Stimulated activated CD4-positive, alpha-beta T cell treated with anti-CD3 and anti-CD28 coated beads, Interleukin-4, amount 100 ng/mL, for 1 hour (primary cell): Measurements from ENCODE around the gene PLA2G4D.

ENCODE experiments used
- DNase-seq: peaks from one replicate; pipeline ENCODE4 v3.0.0-alpha.2; 2020

The PLA2G4D gene, protein sequence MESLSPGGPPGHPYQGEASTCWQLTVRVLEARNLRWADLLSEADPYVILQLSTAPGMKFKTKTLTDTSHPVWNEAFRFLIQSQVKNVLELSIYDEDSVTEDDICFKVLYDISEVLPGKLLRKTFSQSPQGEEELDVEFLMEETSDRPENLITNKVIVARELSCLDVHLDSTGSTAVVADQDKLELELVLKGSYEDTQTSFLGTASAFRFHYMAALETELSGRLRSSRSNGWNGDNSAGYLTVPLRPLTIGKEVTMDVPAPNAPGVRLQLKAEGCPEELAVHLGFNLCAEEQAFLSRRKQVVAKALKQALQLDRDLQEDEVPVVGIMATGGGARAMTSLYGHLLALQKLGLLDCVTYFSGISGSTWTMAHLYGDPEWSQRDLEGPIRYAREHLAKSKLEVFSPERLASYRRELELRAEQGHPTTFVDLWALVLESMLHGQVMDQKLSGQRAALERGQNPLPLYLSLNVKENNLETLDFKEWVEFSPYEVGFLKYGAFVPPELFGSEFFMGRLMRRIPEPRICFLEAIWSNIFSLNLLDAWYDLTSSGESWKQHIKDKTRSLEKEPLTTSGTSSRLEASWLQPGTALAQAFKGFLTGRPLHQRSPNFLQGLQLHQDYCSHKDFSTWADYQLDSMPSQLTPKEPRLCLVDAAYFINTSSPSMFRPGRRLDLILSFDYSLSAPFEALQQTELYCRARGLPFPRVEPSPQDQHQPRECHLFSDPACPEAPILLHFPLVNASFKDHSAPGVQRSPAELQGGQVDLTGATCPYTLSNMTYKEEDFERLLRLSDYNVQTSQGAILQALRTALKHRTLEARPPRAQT

DNA sequence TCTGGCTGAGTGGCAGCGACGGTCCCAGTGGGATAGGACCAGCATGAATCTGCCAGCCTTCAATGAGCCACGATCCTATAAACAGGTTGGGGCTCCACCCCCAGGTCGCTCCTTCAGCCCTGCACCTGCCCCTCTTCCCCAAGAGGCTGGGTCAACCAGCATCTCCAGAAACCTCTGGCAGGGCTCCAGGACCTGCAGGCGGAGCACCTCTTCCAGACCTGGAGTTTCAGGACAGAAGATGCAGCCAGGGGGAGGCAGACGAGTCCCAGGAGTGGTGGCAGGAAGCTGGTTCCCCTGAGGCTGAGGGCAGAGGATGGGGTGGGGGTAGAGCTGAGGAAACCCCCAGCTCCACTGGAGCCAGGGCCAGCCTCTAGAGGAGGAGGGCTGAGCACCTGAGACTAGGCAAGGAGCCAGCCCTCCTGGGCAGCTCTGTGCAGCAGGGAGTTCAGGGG is at the start of gene PLA2G4D:
Gene PLA2G4D, minus strand, starts transcription at position 51 of the 452 bp plus-strand sequence. CDS start 103 bp downstream, outside the sequence.
- DNase-seq, result no peak

DNA sequence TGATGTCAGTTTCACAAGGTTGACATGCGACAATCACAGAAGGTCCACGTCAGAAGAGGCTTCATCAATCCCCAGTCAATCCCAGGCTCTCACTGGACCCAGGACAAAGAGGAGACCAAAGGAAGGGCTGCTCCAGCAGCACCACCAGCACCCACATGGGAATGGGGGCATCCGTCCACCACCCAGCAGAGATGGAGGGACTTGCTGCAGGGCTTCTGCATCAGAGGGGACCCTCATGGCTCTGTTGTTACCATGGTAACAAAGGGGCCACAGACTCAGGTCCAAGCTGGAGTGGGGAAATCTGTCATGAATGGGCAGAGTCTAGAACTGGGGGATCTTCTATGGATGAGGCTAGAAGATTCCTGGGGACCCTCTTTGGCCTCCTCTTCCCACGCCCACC is 49.0 kb upstream of the PLA2G4D start:
- no peak for DNase-seq

DNA sequence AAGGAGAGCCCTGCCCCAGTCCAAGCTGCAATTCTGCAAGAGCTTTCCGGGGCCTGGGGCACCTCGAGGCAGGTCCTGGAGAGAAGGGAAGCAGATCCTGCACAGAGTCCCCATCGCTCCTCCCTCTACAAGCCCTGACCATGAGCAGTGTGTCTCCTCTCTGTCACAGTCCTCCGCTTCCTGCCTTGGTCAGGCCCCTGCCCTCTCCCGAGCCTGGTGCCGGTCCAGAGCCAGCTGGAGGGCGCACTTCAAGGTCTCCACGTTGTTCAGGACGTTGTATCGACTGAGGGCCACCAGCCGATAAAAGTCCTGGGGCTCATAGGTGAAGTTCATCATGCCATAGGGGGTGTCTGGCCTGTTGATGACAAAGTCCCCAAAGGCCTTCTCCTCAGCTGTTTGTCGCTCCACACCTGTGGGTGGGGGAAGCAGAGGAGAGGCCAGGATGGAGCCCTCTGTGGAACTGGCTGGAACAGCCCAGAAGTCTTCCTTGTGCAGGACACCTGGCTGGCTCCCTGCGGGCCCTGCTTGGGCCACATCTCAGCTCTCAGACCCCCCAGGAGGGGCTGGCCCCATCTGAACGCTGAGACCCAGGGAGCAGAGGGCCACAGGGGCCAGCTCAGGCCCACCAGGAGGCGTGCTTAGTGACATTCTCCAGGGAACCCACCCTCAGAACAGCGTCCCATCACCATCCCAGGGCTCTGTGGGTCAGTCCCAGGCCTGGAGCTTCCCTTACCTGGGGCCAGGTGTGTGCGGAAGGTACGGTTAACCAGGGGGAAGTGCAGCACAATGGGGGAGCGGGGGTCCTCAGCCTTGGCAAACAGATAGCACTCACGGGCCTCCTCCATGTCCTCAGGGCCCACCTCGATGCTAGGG is 47.7 kb upstream of the PLA2G4D start:
- DNase-seq, result no peak

DNA sequence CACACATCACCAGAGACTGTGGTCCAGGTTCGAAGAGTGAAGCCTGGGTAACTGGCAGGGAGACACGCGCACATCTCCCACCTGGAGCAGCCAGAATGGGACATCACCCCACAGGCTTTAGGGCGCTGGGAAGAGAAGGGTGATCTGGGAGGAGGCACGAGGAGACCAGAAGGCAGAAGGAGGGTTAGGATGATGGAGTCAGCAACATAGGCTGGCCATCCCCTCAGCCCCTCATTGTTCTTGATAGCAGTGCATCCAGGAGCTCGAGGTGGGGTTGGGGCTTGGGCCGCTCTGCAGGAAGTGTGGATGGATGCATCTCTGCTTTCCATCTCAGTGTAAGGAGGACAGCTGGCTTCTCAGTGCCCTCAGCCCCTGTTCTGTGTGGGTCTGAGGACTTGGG is 46.9 kb upstream of the PLA2G4D start:
- no peak for DNase-seq

DNA sequence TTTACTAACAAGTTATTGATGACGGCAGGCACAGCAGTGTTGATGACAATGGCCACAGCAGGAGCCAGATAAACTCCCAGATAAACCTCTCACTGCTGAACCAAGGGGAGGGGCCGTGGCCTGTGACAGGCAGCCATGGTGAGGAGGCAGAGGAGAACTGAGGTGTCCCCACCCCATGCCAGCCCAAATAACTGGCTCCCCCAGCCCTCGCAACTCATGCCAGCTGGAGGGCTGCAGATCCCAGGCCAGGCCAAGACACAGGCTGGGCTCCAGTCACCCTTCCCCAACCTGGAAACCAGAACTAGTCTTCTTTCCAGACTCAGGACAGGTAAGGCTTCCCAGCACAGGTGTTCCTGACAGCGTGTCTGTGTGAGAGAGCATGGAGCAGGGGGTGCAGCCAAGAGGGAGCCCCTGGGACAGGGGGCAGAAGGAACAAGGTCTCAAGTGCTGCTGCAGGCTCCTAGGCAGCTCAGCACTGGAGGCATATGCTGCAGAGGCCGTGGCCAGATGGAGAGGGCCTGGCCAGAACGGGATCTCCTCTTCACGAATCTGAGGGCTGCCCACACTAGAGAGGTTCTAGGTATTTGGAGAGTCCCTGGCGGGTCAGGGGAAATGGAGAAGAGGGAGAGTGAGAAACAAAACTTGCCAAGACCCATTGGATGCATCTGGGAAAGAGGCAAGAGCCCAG is 46.2 kb upstream of the PLA2G4D start:
- DNase-seq, result no peak

DNA sequence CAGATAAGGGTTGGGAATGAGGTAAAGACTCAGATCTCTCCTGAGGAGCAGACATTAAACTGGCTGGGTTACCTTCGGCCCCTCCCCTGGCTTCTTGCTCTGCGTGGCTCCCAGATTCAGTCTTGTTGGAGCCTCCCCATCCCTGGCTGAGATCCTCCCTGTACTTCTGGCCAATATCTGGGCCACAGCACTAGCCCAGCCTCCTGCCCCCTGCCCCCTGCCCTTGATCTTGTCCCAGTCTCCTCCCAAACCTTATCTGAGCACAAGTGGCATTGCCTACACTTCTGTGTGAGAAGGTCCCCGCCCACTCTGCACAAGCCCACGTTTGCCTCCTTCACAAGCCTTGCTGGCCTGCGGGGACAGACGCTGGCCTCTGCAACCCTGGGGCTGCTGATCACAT is 45.2 kb upstream of the PLA2G4D start:
- DNase-seq, result no peak

DNA sequence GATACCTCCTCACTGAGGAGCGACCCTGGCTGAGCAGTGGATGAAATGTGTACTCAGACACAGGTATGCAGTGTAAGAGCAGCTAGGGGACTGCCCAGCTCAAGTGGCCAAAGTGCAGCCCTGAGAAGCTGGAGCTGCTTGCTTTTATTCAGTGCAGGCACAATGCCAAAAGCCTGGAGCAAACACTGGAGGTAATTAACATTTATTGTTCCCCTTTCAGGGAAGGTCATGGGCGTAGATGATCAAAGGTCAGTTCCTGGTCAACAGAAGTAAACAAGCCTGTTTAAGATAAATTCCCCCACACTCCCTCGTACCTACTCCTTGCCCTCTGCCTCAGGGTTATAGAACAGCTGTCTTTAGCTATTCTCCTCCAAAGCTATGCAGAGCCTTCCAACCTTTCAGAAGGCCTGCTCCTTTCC is 44.6 kb upstream of the PLA2G4D start:
- no peak for DNase-seq

DNA sequence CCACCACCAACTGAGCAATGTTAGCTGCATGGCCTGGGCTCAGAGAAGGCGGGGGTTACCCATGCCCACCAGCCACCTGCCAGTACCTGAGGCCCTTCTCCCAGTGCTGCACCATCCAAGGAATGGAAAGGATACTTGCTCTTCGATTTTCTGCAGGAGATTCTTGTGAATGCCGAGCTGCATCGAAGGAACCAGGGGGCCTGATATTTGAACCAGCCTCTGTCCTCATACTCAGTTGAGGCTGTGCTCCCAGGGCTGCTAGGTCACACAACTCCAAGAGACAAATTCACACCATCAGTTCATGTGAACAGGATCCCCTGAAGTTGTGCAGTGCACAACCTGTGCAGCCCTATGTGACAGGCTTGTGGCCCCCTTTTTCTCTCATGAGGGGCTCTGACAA is 44.0 kb upstream of the PLA2G4D start:
- no peak for DNase-seq

DNA sequence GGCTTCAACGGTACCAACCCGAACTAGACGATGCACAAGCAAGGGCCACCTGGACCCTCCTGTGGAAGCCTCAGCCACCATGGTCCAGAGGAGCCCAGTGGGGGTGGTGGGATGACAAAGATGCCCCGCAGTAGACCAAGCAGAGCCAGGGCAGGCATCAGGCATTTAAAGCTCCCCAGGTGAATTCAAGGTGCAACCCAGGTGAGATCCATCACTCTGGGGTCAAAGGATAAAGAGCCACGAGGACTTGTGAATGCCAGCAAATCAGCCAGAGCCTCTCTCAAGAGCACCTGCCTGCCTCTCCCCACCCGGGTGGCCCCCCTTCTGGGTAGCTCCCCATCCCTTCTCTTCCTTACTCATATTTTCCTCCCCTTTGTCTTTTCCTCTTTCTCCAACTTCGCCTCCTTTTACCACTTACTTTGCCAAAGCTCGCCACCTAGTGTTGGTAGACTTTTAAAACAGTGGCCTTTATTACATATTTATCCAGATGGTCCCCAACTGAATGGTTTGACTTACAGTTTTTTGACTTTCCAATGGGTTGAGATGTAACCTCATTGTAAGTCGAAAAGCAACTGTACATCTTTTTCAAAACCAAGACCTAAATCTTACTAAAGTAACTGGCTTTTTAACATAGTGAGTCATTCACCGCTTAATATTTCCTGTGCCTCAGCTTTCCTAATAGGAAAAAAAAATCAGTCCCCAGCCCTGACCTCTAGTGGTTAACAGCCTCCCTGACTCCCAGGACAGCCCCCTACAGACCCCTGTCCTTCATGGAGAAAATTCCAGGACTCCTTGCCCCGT is 43.3 kb upstream of the PLA2G4D start:
- DNase-seq, result no peak

DNA sequence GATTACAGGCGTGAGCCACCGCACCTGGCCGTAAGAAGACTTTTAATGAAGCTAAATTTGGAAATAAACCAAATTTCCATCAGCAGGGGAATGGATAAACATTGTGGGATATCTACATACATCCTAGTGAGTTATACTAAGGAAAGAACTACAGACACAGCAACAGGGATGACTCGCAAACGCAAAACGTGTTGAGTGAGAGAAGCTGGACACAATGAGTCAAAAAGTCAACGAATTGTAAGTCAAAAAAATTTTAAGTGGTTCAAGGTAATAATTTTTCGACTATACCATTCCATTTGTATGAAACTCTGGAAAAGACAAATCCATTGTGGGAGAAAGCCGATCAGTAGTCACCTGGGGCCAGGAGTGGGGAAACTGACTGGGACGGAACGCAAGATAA is 42.2 kb upstream of the PLA2G4D start:
- no peak for DNase-seq

DNA sequence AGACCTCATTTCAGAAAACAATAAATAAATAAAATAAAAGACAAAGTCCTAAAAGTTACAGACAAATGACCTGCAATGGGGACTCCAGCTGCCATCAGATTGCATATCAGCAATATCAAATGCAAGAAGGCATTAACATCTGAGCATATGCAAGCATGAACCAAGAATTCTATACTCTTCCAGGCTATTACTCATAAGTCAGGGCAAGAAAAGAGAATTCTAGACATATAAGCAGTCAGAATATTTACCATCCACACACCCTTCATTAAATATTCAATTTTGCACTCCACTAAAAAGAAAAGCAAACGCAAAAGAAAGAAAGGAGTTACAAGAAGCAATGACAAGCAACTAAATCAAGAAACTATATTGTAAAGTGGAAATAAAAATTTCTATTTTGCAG is 41.0 kb upstream of the PLA2G4D start:
- no peak for DNase-seq

DNA sequence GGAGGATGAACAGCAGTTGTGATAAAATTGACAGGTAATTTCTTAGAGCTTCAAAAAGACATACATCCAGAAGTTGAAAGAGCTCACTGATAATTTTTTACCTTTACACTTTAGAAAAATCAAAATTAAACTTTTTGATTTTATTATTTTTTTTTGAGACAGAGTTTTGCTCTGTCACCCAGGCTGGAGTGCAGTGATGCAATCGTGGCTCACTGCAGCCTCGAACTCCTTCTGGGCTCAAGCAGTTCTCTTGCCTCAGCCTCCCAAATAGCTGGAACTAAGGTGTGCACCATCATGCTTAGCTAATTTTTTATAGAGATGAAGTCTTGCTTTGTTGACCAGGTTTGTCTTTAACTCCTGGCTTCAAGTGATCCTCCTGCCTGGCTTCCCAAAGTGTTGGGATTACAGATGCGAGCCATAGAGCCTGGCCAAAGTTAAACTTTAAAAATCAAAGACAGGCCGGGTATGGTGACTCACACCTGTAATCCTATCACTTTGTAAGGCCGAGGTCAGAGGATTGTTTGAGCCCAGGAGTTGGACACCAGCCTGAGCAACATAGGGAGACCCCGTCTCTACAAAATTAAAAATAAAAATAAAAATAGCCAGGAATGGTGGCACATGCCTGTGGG is 40.4 kb upstream of the PLA2G4D start:
- no peak for DNase-seq

DNA sequence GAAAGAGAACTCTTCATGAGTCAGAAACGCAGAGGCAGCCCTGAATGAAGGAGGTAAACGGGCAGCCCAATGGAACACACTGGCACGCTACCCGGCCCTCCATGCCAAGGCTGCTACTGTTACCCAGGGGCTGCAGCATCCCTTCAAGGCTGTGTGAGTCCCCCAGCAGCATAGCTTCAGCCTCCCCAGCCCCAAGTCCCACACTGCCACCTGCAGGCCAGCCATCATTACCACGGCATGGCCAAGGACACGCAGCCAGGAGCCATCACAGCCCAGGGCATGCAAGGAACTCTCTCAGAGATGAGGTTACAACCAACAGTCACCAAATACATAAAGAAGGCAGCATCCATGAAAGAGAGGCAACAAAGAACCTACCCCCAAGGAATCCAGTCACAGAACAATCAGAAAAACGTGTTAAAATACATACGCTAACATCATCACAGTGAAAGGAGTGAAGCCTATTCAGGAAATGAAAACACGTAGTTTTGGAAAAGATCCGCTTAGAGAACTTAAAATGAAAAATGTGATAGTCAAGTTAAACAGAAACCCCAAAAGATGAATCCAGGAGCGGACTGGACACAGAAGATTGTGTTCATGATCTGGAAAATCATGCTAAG is 39.6 kb upstream of the PLA2G4D start:
- DNase-seq, result peak; percentile 58

DNA sequence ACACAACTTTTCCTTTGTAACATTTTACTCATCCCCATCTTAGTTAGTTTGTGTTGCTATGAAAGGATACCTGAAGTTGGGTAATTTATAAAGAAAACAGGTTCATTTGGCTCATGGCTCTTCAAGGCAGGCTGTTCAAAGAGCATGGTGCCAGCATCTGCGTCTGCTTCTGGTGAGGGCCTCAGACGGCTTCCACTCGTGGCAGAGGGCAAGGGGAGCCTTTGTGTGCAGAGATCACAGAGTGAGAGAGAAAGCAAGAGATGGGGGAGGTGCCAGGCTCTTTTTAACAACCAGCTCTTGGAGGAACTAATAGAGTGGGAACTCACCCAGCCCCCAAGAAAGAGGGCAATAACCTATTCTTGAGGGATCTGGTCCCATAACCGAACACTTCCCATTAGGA is 39.0 kb upstream of the PLA2G4D start:
- DNase-seq, result no peak

DNA sequence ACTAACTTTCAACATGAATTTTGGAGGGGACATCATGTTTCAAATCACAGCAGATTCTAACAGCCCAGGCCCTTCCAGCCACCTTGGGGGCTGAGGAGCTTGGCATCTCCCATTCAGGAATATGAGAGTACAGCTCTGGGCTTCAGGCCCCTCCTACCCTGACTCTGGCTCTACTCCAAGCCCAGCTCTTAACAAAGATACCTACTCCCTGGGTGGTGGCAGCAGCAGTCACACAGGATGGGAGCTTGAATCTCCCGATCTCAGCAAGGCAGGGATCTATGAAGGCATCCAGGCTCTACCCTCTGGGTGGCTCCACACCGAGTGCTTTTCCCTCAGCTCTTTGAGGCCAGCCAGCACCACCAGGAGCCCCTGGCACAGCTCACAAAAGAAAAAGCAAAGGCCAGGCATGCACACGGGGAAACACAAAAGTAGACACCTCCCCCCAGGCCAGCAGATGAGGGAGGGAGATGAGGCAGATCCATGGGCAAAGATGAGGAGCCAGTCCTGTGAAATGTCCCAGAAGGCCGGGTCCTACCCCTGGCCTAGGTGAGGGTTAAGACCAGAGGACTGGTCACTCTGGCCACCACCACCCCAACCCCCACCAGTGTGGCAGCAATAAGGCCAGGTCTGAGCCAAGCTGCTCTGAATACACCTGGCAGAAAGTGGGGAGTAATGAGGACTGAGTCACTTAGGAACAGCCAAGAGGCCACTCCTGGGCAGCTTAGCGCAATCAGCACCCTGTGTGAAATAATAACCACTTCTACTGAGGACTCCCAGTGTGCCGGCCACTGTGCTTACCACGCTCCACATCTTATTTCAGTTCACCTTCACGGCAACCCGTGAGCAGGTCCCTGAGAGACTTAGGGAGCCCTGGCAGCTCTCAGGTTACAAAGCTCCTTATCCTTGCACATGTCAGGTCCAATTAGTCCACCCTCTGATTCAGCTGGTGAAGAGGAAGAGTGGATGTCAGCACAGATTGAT is 37.8 kb upstream of the PLA2G4D start:
- no peak for DNase-seq

DNA sequence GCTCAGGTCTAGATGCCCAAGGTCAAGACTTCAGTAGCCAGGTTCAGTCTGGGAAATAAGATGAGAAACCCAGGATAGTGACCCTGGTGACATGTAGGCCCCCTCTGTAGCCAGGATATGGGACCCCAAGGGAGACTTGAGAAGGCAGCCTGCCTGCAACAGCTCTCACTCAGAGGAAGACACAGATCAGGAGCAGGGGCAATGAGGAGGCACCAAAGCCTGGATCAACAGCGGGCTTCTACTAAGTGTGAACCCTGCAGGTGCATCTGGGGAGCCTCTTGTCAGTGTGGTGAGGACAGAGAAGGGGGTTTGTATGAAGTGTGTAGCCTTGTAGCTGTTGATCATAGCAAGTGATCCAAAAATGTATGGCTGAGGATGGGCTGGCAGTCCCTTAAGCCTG is 36.6 kb upstream of the PLA2G4D start:
- DNase-seq, result no peak

DNA sequence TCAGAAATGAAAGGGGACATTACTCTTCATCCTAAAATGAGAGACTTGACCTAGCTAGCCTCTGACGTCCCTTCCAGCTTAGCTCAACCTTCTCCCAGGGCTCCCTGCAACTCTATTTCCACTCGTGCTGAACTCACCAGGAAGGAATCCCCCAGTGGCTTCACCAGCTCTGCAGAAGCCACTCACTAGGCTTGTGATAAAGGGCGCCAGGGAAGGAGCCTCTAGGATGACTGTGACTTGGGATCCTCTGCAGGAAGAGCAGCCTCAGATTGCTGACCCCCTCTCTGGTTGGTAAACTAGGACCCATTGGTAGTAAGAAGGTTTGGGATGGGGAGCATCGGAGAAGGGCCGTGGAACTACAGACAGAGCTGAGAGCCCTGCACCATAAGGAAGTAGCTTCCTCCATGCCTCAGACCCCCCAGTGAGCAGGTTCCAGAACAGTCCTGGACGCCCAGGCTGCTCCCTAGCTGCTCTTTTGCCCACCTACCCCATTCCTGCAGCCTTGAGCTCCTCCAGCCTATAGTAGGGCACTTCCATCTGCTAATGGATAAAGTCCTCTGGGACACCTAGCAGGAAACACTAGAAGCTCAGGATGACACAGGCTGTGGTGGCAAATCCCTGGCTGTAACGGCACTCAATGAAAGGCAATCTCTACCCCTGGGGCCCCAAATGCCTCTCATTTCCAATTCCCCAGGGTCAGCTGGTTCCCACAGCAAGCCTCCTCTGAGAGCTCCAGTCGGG is 36.1 kb upstream of the PLA2G4D start:
- no peak for DNase-seq

DNA sequence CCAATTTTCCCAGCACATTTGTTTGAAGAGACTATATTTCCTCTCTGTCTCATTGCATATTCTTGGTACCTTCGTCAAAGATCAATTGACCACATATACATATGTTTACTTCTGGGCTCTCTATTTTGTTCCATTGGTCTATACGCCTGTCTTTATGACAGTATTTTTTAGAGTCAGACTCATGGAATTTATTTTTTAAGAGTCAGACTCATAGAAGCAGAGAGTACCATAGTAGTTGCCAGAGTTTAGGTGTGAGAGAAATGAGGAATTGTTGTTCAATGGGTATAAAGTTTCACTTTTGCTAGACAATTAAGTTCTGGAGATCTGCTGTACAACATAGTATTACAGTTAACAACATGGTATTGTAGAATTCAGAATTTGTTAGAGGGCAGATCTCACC is 35.0 kb upstream of the PLA2G4D start:
- no peak for DNase-seq

DNA sequence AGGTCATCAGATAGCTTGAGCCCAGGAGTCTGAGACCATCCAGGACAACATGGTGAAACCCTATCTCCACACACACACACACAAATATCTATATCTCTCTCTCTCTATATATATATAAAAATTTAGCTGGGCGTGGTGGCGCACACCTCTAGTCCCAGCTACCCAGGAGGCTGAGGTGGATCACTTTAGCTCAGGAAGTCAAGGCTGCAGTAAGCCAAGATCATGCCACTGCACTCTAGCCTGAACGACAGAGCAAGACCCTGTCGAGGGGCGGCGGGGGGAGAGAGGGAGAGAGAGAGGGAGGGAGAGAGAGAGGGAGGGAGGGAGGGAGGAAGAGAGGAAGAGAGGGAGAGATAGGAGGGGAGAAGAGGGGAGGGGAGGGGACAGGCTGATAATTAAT is 34.1 kb upstream of the PLA2G4D start:
- no peak for DNase-seq
